Measurements from ENCODE around the gene SUN2. TPM values are rescaled to one million over a fixed set of nuclear protein-coding genes. Genes with fewer than 3 reads are reported as not detected.

SUN2 gene
- total RNA-seq, 3 donors from 2014 or later (not counting 1 experiment from before 2014, with no cell fraction given) = 882 to 1,056 (median 886) TPM

GRCh38 chr22:38770257-38770949 is 14.6 kb upstream of the SUN2 start:
- H3K9me3 Mint-ChIP-seq = no peaks in the 10 kb centered on the region
- Histone ChIP-seq H3K4me1 (ENCODE audit: control insufficient read depth, insufficient read depth, low read length) (peaks cover 13% of the 10 kb centered on the region), H3K36me3 (ENCODE audit: control insufficient read depth, insufficient read depth, low read length) (no peaks in the 10 kb centered on the region), H3K27ac (ENCODE audit: low read length) (no peak overlapping the region), H3K9me3 (ENCODE audit: control insufficient read depth, insufficient read depth, low read length) (no peaks in the 10 kb centered on the region), H3K27me3 (ENCODE audit: control insufficient read depth, insufficient read depth, low read length) (no peaks in the 10 kb centered on the region), H3K4me3 (ENCODE audit: low read length) (no peak overlapping the region)
- no peaks in the 10 kb centered on the region for H3K36me3 Mint-ChIP-seq
- DNase-seq = no peak
- no peak for TF ChIP-seq CTCF (IDR thresholded peaks at IDR 0.05)
- H3K4me3 Mint-ChIP-seq = no peak overlapping the region
- 93% methylated on average over 16 of the region's 16 CpGs for WGBS (ENCODE audit: insufficient coverage)
- intact Hi-C loops (cut with micrococcal nuclease) = no loop called here
- no peak for ATAC-seq
- H3K27ac Mint-ChIP-seq = no peak overlapping the region
- no peaks in the 10 kb centered on the region for H3K27me3 Mint-ChIP-seq (ENCODE audit: low read depth in 2 of 2)
- H3K4me1 Mint-ChIP-seq = peaks cover 4 to 23% of the 10 kb centered on the region in 2 donors

- 98% methylated on average over 11 of the region's 11 CpGs for WGBS (ENCODE audit: insufficient coverage)
- H3K4me1 ChIP-seq (ENCODE audit: control insufficient read depth, insufficient read depth, low read length) = peaks cover 8% of the 10 kb centered on the region
- intact Hi-C loops (cut with micrococcal nuclease) = no loop called here
- ATAC-seq (no peak), DNase-seq (no peak)
- H3K36me3 Mint-ChIP-seq = no peaks in the 10 kb centered on the region
- H3K27ac ChIP-seq (ENCODE audit: low read length) = no peak overlapping the region
- TF ChIP-seq CTCF (IDR thresholded peaks at IDR 0.05) = no peak
- H3K27me3 ChIP-seq (ENCODE audit: control insufficient read depth, insufficient read depth, low read length) = no peaks in the 10 kb centered on the region
- H3K4me3 ChIP-seq (ENCODE audit: low read length) = no peak overlapping the region
- H3K9me3 ChIP-seq (ENCODE audit: control insufficient read depth, insufficient read depth, low read length) = no peaks in the 10 kb centered on the region
- no peak overlapping the region for H3K27ac Mint-ChIP-seq
- H3K27me3 Mint-ChIP-seq (ENCODE audit: low read depth in 2 of 2) = no peaks in the 10 kb centered on the region
- no peaks in the 10 kb centered on the region for H3K9me3 Mint-ChIP-seq
- H3K36me3 ChIP-seq (ENCODE audit: control insufficient read depth, insufficient read depth, low read length) = no peaks in the 10 kb centered on the region
- H3K4me3 Mint-ChIP-seq = no peak overlapping the region
- H3K4me1 Mint-ChIP-seq = peaks cover 4 to 16% of the 10 kb centered on the region in 2 donors
Measured at GRCh38 chr22:38768036-38768435, 12.2 kb upstream of the SUN2 start.

- 83% methylated on average over 9 of the region's 9 CpGs for WGBS (ENCODE audit: insufficient coverage)
- DNase-seq = no peak
- no peak overlapping the region for H3K27ac Mint-ChIP-seq
Measured at GRCh38 chr22:38767313-38767712, 11.5 kb upstream of the SUN2 start.

More at GRCh38 chr22:38767313-38767712, 11.5 kb upstream of the SUN2 start:
- no peaks in the 10 kb centered on the region for H3K27me3 ChIP-seq (ENCODE audit: control insufficient read depth, insufficient read depth, low read length)
- no peaks in the 10 kb centered on the region for H3K36me3 Mint-ChIP-seq
- no peak overlapping the region for H3K4me3 Mint-ChIP-seq
- no peak for ATAC-seq
- no peaks in the 10 kb centered on the region for H3K36me3 ChIP-seq (ENCODE audit: control insufficient read depth, insufficient read depth, low read length)
- H3K9me3 ChIP-seq (ENCODE audit: control insufficient read depth, insufficient read depth, low read length) = no peaks in the 10 kb centered on the region
- TF ChIP-seq CTCF (IDR thresholded peaks at IDR 0.05) = no peak
- H3K27me3 Mint-ChIP-seq (ENCODE audit: low read depth in 2 of 2) = no peaks in the 10 kb centered on the region
- H3K9me3 Mint-ChIP-seq = no peaks in the 10 kb centered on the region
- H3K4me1 Mint-ChIP-seq = peaks cover 4 to 16% of the 10 kb centered on the region in 2 donors
- no peak overlapping the region for H3K27ac ChIP-seq (ENCODE audit: low read length)
- H3K4me3 ChIP-seq (ENCODE audit: low read length) = no peak overlapping the region
- H3K4me1 ChIP-seq (ENCODE audit: control insufficient read depth, insufficient read depth, low read length) = peaks cover 8% of the 10 kb centered on the region
- intact Hi-C loops (cut with micrococcal nuclease) = no loop called here

Data from natural killer cell (primary cell).